Muscle layer of colon (tissue), 2 donors: ENCODE measurements around the gene LRSAM1.
"Not testable (repeated sequence)": the region's sequence is repeated elsewhere in the genome, so short reads cannot be mapped to it uniquely, and the experiment has no call there.

Source experiments
- H3K27ac ChIP-seq: one replicate; pipeline ENCODE4 v1.7.0; 2013; ENCODE audit warnings: low read depth, mild to moderate bottlenecking, low read length, moderate library complexity
- H3K27me3 ChIP-seq, 2 donors: one replicate each; pipeline ENCODE4 v1.7.0; 2013; ENCODE audit warnings: low read length in 2 of 2, mild to moderate bottlenecking in 2 of 2; ENCODE audit not compliant: insufficient read depth in 2 of 2, control insufficient read depth in 1 of 2
- H3K36me3 ChIP-seq: one replicate; pipeline ENCODE4 v1.7.0; 2013; ENCODE audit warnings: mild to moderate bottlenecking, low read length; ENCODE audit not compliant: insufficient read depth
- H3K4me1 ChIP-seq: one replicate; pipeline ENCODE4 v1.7.0; 2013; ENCODE audit warnings: mild to moderate bottlenecking, low read length; ENCODE audit not compliant: insufficient read depth
- H3K4me3 ChIP-seq, 2 donors: one replicate each; pipeline ENCODE4 v1.7.0; 2013; ENCODE audit warnings: low read length in 2 of 2, low read depth in 1 of 2, mild to moderate bottlenecking in 1 of 2, moderate library complexity in 1 of 2
- H3K9ac ChIP-seq: one replicate; pipeline ENCODE4 v1.7.0; 2013; ENCODE audit warnings: low read length
- H3K9me3 ChIP-seq: one replicate; pipeline ENCODE4 v1.7.0; 2013; ENCODE audit warnings: mild to moderate bottlenecking, low read length
- donor health status: abdominal sarcoma.
- donor health status: Adenocarcinoma of cecum.

LRSAM1 gene

GRCh38 chr9:127449332-127449966, 1.9 kb upstream of the LRSAM1 start:
- Histone ChIP-seq H3K36me3 (peaks cover 57% of the 10 kb centered on the region), H3K4me3 (peak overlapping the region; percentile 84 to 94), H3K9ac (peak overlapping the region; percentile 82), H3K27me3 (no peaks in the 10 kb centered on the region), H3K9me3 (no peaks in the 10 kb centered on the region), H3K27ac (peak overlapping the region; percentile 95), H3K4me1 (peaks cover 35% of the 10 kb centered on the region)

DNA sequence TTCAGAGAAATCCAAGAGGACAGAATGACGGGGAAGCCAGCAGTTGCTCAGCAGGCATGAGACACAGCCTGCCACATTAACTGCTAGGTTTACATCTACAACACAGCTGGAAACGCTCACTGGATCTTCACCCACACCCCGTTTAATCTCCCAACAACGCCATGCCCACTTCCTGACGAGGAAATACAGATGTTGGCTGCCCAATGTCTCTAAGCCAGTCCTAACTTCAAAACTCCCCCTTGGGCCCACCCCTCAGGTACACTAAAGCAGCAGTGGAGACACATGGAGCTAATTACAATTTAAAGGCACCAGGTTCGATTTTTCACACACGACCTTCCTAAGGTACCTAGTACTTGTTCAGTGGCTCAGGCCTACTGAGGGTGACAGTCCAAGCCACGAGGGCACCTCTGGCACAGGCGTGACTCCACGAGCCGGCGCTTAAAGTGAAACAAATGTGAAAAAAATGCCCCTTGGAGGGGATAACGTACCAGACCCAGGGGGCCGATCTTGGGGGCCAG, 1.0 kb upstream of the LRSAM1 start:
- H3K9me3 ChIP-seq, result no peaks in the 10 kb centered on the region
- H3K9ac ChIP-seq, result peak overlapping the region; percentile 82
- peaks cover 36% of the 10 kb centered on the region for H3K4me1 ChIP-seq
- H3K27ac ChIP-seq, result peak overlapping the region; percentile 95
- H3K36me3 ChIP-seq, result peaks cover 55% of the 10 kb centered on the region
- peak overlapping the region; percentile 84 to 94 for H3K4me3 ChIP-seq
- no peaks in the 10 kb centered on the region for H3K27me3 ChIP-seq

- Histone ChIP-seq H3K27ac (peak overlapping the region; percentile 95), H3K36me3 (peaks cover 44% of the 10 kb centered on the region), H3K9ac (peak overlapping the region; percentile 69), H3K4me1 (peaks cover 41% of the 10 kb centered on the region), H3K9me3 (no peaks in the 10 kb centered on the region), H3K4me3 (peak overlapping the region; percentile 84 to 94), H3K27me3 (no peaks in the 10 kb centered on the region)
These were observed 223 bp downstream of the LRSAM1 start for GRCh38 chr9:127451608-127451857.

DNA sequence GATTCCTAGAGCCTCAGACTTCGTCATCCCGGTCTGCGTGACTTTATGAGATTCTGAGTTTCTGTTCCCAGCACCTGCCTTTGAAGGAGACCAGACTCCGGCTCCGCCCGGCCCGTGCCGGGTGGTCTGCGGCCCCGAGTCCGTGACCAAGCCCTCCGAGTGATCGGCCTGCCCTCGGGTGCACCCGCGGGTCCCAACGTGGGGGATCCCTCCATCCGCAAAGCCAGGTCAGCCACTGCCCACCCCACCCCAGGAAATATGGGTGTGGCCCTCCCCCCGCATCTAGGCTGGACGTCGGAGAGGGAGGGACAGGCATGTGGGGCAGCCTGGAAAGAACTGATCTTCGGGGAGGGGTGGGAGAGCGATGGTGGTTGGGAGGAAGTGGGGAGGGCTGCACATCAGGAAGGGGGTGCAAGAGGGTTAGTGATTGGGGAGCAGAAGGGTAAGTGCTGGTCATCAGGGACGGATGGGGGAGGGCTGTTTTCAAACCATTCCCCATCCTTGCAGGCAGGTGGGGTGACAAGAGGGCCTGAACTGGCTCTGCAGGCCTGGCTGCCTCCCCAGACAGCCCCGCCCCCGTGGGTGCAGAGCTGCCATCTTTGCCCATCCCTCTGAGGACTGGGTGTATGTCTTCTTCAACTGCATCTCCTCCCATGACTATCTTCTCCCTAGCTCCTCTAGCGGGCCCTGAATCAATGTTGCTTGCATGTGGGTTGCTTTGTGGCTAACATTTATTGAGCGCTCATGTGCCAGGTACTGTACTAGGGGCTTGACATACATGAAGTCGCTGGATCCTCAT, 747 bp downstream of the LRSAM1 start:
- peak overlapping the region; percentile 69 for H3K9ac ChIP-seq
- H3K27me3 ChIP-seq, result no peaks in the 10 kb centered on the region
- no peaks in the 10 kb centered on the region for H3K9me3 ChIP-seq
- peaks cover 41% of the 10 kb centered on the region for H3K4me1 ChIP-seq
- peak overlapping the region; percentile 84 to 94 for H3K4me3 ChIP-seq
- peaks cover 38% of the 10 kb centered on the region for H3K36me3 ChIP-seq
- peak overlapping the region; percentile 95 for H3K27ac ChIP-seq

GRCh38 chr9:127452691-127453090, 1.4 kb downstream of the LRSAM1 start:
- peaks cover 41% of the 10 kb centered on the region for H3K4me1 ChIP-seq
- no peaks in the 10 kb centered on the region for H3K27me3 ChIP-seq
- peak overlapping the region; percentile 84 to 94 for H3K4me3 ChIP-seq
- H3K27ac ChIP-seq, result peak overlapping the region; percentile 95
- no peak overlapping the region for H3K9ac ChIP-seq
- H3K36me3 ChIP-seq, result peaks cover 38% of the 10 kb centered on the region
- no peaks in the 10 kb centered on the region for H3K9me3 ChIP-seq

DNA sequence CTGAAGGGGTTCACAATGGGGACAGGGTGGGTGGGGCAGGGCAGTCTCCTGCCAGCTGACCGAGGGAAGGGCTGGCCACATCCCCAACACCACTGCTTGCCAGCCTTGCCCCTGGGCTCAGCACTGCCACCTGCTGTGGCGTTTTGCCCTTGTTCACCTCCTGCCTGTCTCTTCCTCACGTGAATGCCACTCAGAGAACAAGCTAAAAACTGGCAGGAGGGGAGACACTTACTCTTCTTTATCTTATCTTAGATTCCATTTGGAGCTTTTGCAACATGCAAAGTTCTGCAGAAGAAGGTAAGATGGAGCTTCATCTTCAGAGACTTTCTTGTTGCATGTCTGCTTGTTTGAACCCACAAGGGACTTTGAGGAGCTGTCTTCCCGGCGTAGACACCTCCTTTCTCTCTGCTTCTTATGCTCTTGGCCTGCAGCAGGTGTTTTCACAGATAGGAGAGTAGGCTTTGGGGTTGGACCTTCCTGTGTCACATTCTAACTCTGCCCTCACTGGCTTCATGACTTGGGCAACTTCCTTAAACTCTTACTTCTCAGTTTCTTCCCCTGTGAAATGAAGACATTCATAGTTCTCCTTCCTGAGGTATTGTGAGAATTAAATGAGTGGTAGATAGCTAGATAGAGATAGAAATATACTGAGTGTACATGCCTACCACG, 4.1 kb downstream of the LRSAM1 start:
- Histone ChIP-seq H3K9ac (no peak overlapping the region), H3K4me1 (peaks cover 25% of the 10 kb centered on the region), H3K4me3 (no peak overlapping the region), H3K9me3 (no peaks in the 10 kb centered on the region), H3K36me3 (peaks cover 33% of the 10 kb centered on the region), H3K27ac (no peak overlapping the region), H3K27me3 (no peaks in the 10 kb centered on the region)

- Histone ChIP-seq H3K27ac (no peak overlapping the region), H3K9ac (no peak overlapping the region), H3K9me3 (no peaks in the 10 kb centered on the region), H3K27me3 (no peaks in the 10 kb centered on the region), H3K4me3 (no peak overlapping the region), H3K36me3 (peaks cover 52% of the 10 kb centered on the region), H3K4me1 (peaks cover 21% of the 10 kb centered on the region)
These were observed 6.0 kb downstream of the LRSAM1 start for GRCh38 chr9:127457191-127457878.

GRCh38 chr9:127458921-127459320, 7.6 kb downstream of the LRSAM1 start:
- Histone ChIP-seq H3K27me3 (no peaks in the 10 kb centered on the region), H3K27ac (no peak overlapping the region), H3K4me1 (peaks cover 6% of the 10 kb centered on the region), H3K9ac (no peak overlapping the region), H3K36me3 (peaks cover 65% of the 10 kb centered on the region), H3K4me3 (no peak overlapping the region), H3K9me3 (no peaks in the 10 kb centered on the region)

DNA sequence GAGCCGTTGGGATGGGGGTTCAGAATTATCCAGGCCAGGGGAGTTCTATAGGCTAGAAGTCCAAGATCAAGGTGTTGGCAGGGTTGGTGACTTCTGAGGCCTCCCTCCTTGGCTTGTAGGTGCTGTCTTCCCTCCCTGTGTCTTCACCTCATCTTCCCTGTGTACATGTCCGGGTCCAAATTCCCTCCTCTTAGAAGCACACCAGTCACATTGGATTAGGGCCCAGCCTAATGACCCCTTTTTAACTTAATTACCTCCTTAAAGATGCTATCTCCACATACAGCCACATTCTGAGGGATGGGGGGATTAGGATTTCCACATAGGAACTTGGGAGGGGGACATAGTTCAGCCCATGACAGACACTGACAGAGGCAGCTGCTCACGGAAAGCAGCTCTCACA, 12.1 kb downstream of the LRSAM1 start:
- H3K9me3 ChIP-seq, result no peaks in the 10 kb centered on the region
- H3K27me3 ChIP-seq, result no peaks in the 10 kb centered on the region
- peaks cover 74% of the 10 kb centered on the region for H3K36me3 ChIP-seq
- no peak overlapping the region for H3K4me3 ChIP-seq
- H3K27ac ChIP-seq, result no peak overlapping the region
- no peak overlapping the region for H3K9ac ChIP-seq
- H3K4me1 ChIP-seq, result no peaks in the 10 kb centered on the region

DNA sequence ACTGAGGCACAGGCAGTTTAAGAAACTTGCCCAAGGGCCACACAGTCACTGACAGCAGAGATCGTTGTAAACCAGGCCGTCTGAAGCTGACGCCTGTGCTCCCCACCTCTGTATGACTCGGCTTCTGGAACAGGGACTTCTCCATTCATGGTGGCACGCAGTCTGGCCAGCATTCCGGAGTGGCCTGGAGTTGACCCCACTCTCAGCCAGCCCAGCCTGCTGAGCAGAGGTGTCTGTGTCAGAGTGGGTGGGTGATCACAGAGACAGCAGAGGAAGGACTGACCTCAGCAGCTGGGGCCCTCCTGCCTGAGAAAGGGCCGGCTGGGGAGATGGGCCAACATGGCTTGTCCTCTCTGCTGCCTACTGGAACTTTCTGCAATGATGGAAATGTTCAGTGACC, 12.6 kb downstream of the LRSAM1 start:
- Histone ChIP-seq H3K36me3 (peaks cover 77% of the 10 kb centered on the region), H3K4me1 (no peaks in the 10 kb centered on the region), H3K4me3 (no peak overlapping the region), H3K27ac (no peak overlapping the region), H3K9ac (no peak overlapping the region), H3K9me3 (no peaks in the 10 kb centered on the region), H3K27me3 (no peaks in the 10 kb centered on the region)

DNA sequence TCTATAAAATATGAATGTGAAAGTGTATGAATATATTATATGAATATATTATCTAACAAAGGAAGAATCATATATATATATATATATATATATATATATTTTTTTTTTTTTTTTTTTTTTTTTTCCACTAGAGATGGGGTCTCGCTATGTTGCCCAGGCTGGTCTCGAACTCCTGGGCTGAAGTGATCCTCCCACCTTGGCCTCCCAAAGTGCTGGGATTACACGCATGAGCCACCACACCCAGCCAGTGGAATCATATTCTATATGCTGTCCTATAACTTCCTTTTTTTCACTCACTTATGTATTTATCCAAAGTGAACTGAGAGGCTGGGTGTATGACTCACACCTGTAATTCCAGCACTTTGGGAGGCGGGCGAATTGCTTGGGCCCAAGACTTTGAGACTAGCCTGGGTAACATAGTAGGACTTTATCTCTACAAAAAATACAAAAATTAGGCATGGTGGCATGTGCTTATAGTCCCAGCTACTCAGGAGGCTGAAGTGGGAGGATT, 15.2 kb downstream of the LRSAM1 start:
- H3K9ac ChIP-seq, H3K4me1 ChIP-seq, H3K27ac ChIP-seq, H3K9me3 ChIP-seq, H3K27me3 ChIP-seq, H3K4me3 ChIP-seq: not testable (repeated sequence)
- peaks cover 66% of the 10 kb centered on the region for H3K36me3 ChIP-seq
